A549 (cell line): ENCODE measurements around the gene SLC1A2. TPM values are rescaled to one million over a fixed set of nuclear protein-coding genes. Genes with fewer than 3 reads are reported as not detected.

Experiments used
- ATAC-seq, 2 experiments: fragments of 200-7000 bp in 1 of 2; fragments of >200 bp in 1 of 2; cut with Nextera tagmentation in 1 of 2; cut with Tn5 transposase in 1 of 2; 3 replicates each; pipeline versions ENCODE4 v1.8.0 to v1.9.1; 2018 to 2020; ENCODE audit warnings: mild to moderate bottlenecking in 1 of 2, moderate library complexity in 1 of 2
- CTCF ChIA-PET: fragments of 300-600 bp; sonication (Branson Sonifier 250); formaldehyde crosslinking; extraction: SDS; loops from one replicate; lab custom pipeline; 2021; ENCODE audit warnings: antibody characterized with exemption, inconsistent platforms; lab: Yijun Ruan, JAX
- POLR2A ChIA-PET: fragments of 350-600 bp; formaldehyde crosslinking; extraction: SDS; loops from one replicate; lab custom pipeline; 2021; ENCODE audit warnings: antibody characterized with exemption, inconsistent platforms; lab: Yijun Ruan, JAX
- DNase-seq, 2 experiments: peaks; one replicate each; pipeline versions ENCODE4 v3.0.0 to v3.0.0-alpha.2; 2011 to 2016; ENCODE audit warnings: low read depth in 1 of 2, low spot score in 1 of 2
- FAIRE-seq: peaks from 2 replicates; lab custom pipeline; 2011; peaks lifted over from hg19 to GRCh38; lab: Jason Lieb, UNC
- H3K27ac ChIP-seq, 2 experiments: fragments of >200 bp; sonication (Bioruptor Twin); formaldehyde crosslinking; 3 replicates each; pipeline ENCODE4 v1.5.1; 2016 to 2017
- H3K4me1 ChIP-seq: fragments of >200 bp; sonication (Bioruptor Twin); formaldehyde crosslinking; 3 replicates; pipeline ENCODE4 v1.6.1; 2016
- H3K4me2 ChIP-seq: fragments of >200 bp; sonication (Bioruptor Twin); formaldehyde crosslinking; 3 replicates; pipeline ENCODE4 v1.6.1; 2016
- H3K4me3 ChIP-seq: fragments of >200 bp; sonication (Bioruptor Twin); formaldehyde crosslinking; 3 replicates; pipeline ENCODE4 v1.5.1; 2016
- H3K9me3 ChIP-seq: fragments of >200 bp; sonication (Bioruptor Twin); formaldehyde crosslinking; 3 replicates; pipeline ENCODE4 v1.6.1; 2016
- CBX2 ChIP-seq: fragments of 200-600 bp; sonication (generic); IDR thresholded peaks from 2 replicates; pipeline ENCODE4 v1.6.1; 2016; ENCODE audit warnings: low read depth, mild to moderate bottlenecking, borderline replicate concordance
- CHD2 ChIP-seq: fragments of 150-350 bp; IDR thresholded peaks from 2 replicates; pipeline ENCODE4 v1.6.1; 2014; ENCODE audit warnings: low read length; ENCODE audit not compliant: partially characterized antibody
- E2F6 ChIP-seq: IDR thresholded peaks from 2 replicates; pipeline ENCODE4 v1.6.1; 2012; ENCODE audit warnings: low read depth, borderline replicate concordance
- EHF ChIP-seq: fragments of 250-450 bp; sonication (Bioruptor Pico); IDR thresholded peaks from 2 replicates; pipeline ENCODE4 v1.5.0; 2020; ENCODE audit warnings: mild to moderate bottlenecking
- ESRRA ChIP-seq: fragments of 150-350 bp; IDR thresholded peaks from 2 replicates; pipeline ENCODE4 v1.6.1; 2014; ENCODE audit warnings: mild to moderate bottlenecking, low read length, borderline replicate concordance
- HDAC2 ChIP-seq: fragments of 200-600 bp; sonication (generic); IDR thresholded peaks from 2 replicates; pipeline ENCODE4 v1.6.1; 2016
- HMGXB4 ChIP-seq: fragments of 250-450 bp; sonication (Bioruptor Pico); IDR thresholded peaks from 2 replicates; pipeline ENCODE4 v1.5.0; 2021; ENCODE audit warnings: mild to moderate bottlenecking, moderate library complexity, borderline replicate concordance
- HOXA7 ChIP-seq: fragments of 250-450 bp; sonication (Bioruptor Pico); IDR thresholded peaks from 2 replicates; pipeline ENCODE4 v1.5.0; 2020; ENCODE audit warnings: mild to moderate bottlenecking, moderate library complexity
- KDM1A ChIP-seq: fragments of 200-600 bp; sonication (generic); IDR thresholded peaks from 2 replicates; pipeline ENCODE4 v1.6.1; 2016; ENCODE audit warnings: low read depth, mild to moderate bottlenecking
- KDM5A ChIP-seq: fragments of 200-600 bp; sonication (generic); IDR thresholded peaks from 2 replicates; pipeline ENCODE4 v1.6.1; 2016; ENCODE audit warnings: antibody characterized with exemption, mild to moderate bottlenecking
- MAFK ChIP-seq: fragments of 450-650 bp; IDR thresholded peaks from 2 replicates; pipeline ENCODE4 v1.6.1; 2014; ENCODE audit not compliant: partially characterized antibody
- MAX ChIP-seq: IDR thresholded peaks from 2 replicates; pipeline ENCODE4 v1.6.1; 2012
- MYC ChIP-seq: IDR thresholded peaks from 2 replicates; pipeline ENCODE4 v1.6.1; 2012; ENCODE audit warnings: mild to moderate bottlenecking, inconsistent platforms, low read length, improper control_type of control experiment, borderline replicate concordance
- RNF2 ChIP-seq: fragments of 200-600 bp; sonication (generic); IDR thresholded peaks from 2 replicates; pipeline ENCODE4 v1.6.1; 2016; ENCODE audit warnings: low read depth, mild to moderate bottlenecking, antibody characterized with exemption, moderate library complexity, borderline replicate concordance
- TFCP2L1 ChIP-seq: fragments of 250-450 bp; sonication (Bioruptor Pico); IDR thresholded peaks from 2 replicates; pipeline ENCODE4 v1.5.0; 2021; ENCODE audit warnings: mild to moderate bottlenecking
- TP53 ChIP-seq: fragments of 250-450 bp; sonication (Bioruptor Pico); IDR thresholded peaks from 2 replicates; pipeline ENCODE4 v1.5.0; 2021; ENCODE audit warnings: mild to moderate bottlenecking, moderate library complexity
- WGBS: methylation state at CpG from one replicate; pipeline ENCODE4 v1.1.6; 2017; ENCODE audit errors: missing lambda C conversion rate; 5-methylcytosine and 5-hydroxymethylcytosine counted together
- polyA plus RNA-seq, 4 experiments: library from polyadenylated mRNA; depleted of rRNA in 3 of 4; stranded (reverse); fragments of >200 nt; fragmentation: RNase III in 1 of 4; extraction: RNeasy Plus Mini Kit Qiagen cat#74134 plus additional on column Dnase treatment in 1 of 4; gene quantifications; 2 replicates in 3 of 4; 3 replicates in 1 of 4; pipeline ENCODE4 v1.2.3, GENCODE V29; 2011 to 2017

Gene SLC1A2
- polyA plus RNA-seq, 2 of the 4 experiments (the other 2 are of a cell fraction), result 0.01 to 0.14 TPM

GRCh38 chr11:35366798-35367197 lies 52.6 kb downstream of the SLC1A2 start:
- ATAC-seq (no peak), FAIRE-seq (no peak)
- no peak for TF ChIP-seq CHD2
- TF ChIP-seq TFCP2L1 (CRISPR knock-in tag), result no peak
- no peak for TF ChIP-seq KDM1A
- no peak for TF ChIP-seq EHF (CRISPR knock-in tag)
- TF ChIP-seq ESRRA, result no peak
- no peak for TF ChIP-seq HDAC2
- no peak for TF ChIP-seq MAX
- TF ChIP-seq HOXA7 (CRISPR knock-in tag), result no peak
- TF ChIP-seq MYC, result no peak
- TF ChIP-seq E2F6, result no peak
- no peak for TF ChIP-seq RNF2
- TF ChIP-seq KDM5A, result no peak

GRCh38 chr11:35365961-35366360 lies 53.4 kb downstream of the SLC1A2 start:
- Histone ChIP-seq H3K4me3 (no peak overlapping the region), H3K9me3 (peaks cover 9% of the 10 kb centered on the region; the same call in 1 of the 3 replicates), H3K4me1 (peaks cover 33% of the 10 kb centered on the region), H3K27ac (peak overlapping the region; percentile 21 to 85; a peak in 5 of 6 replicates), H3K4me2 (no peak overlapping the region)
- ATAC-seq (no peak), FAIRE-seq (no peak), DNase-seq (no peak)
- WGBS, result 73% methylated on average over 4 of the region's 4 CpGs
- ChIA-PET CTCF (no interaction called here), POLR2A (no interaction called here)
- TF ChIP-seq KDM1A, result no peak
- TF ChIP-seq MAFK, result no peak
- no peak for TF ChIP-seq TP53
- TF ChIP-seq KDM5A, result no peak
- no peak for TF ChIP-seq HMGXB4 (CRISPR knock-in tag)
- no peak for TF ChIP-seq HOXA7 (CRISPR knock-in tag)
- no peak for TF ChIP-seq RNF2

More at GRCh38 chr11:35366798-35367197, 52.6 kb downstream of the SLC1A2 start:
- H3K27ac ChIP-seq, result peak overlapping the region in 1 of 2 experiments; percentile 85; a peak in 3 of 6 replicates
- 25% methylated on average over 1 of the region's 1 CpG for WGBS
- no peak overlapping the region for H3K4me2 ChIP-seq
- DNase-seq, result no peak
- no peak overlapping the region for H3K4me3 ChIP-seq
- CTCF ChIA-PET, result interaction anchor here (1.0 to 1.8 kb wide), 2 partner anchors 17 to 30 kb away, joined by 3 to 4 read pairs; no protein-coding TSS in a partner anchor
- POLR2A ChIA-PET, result interaction anchor here (0.6 kb wide), 1 partner anchor 77 kb away, joined by 3 read pairs; no protein-coding TSS in a partner anchor
- H3K4me1 ChIP-seq, result peaks cover 33% of the 10 kb centered on the region
- H3K9me3 ChIP-seq, result peaks cover 9% of the 10 kb centered on the region; the same call in 1 of the 3 replicates

- CTCF ChIA-PET, result no interaction called here
- POLR2A ChIA-PET, result no interaction called here
- 72% methylated on average over 5 of the region's 5 CpGs for WGBS
- ATAC-seq, result no peak
- peaks cover 35% of the 10 kb centered on the region for H3K4me1 ChIP-seq
- peak overlapping the region; percentile 76 to 85; a peak in 5 of 6 replicates for H3K27ac ChIP-seq
- H3K4me3 ChIP-seq, result no peak overlapping the region
- H3K9me3 ChIP-seq, result peaks cover 9% of the 10 kb centered on the region; the same call in 1 of the 3 replicates
- no peak for FAIRE-seq
- no peak for TF ChIP-seq CBX2
- DNase-seq, result no peak
- H3K4me2 ChIP-seq, result no peak overlapping the region
Observed at GRCh38 chr11:35365395-35365794, 54.0 kb downstream of the SLC1A2 start.
